SK-N-MC (cell line): ENCODE results near the gene TMOD2.

Experiments
- EZH2 ChIP-seq: fragments of 200-600 bp; sonication (generic); IDR thresholded peaks from one replicate; pipeline ENCODE4 v1.6.1; 2017; ENCODE audit warnings: antibody characterized with exemption
- POLR2AphosphoS5 ChIP-seq: IDR thresholded peaks from 2 replicates; pipeline ENCODE4 v1.6.1; 2012; ENCODE audit warnings: mild to moderate bottlenecking, low read depth, low read length, borderline replicate concordance

DNA sequence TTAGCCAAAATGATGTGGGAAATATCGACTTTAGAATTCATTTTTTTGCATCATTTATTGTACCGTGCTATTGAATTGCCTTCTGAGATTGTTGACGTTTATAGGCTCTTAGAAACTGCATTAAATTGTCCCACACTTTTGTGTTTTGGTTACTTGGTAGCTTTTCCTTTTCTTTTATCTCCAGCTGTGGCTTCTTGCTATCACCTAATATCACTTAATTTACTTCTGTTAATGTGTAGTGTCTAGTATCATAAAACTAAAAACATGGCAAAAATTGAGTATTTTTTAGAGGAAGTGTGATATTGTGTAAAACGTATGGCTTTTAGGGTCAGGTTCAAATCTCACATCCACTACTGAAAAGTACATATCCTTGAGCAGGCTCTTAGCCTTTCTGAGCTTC is 89.3 kb downstream of the TMOD2 start:
- no peak for TF ChIP-seq POLR2AphosphoS5
- no peak for TF ChIP-seq EZH2
